HTERT RPE-1 (cell line): ENCODE results near the gene AADAC.
"Not testable (repeated sequence)": the region's sequence is repeated elsewhere in the genome, so short reads cannot be mapped to it uniquely, and the experiment has no call there.

ENCODE experiments used
- in situ Hi-C: fragments of 300-500 bp; cut with MboI; formaldehyde crosslinking; loops from 4 replicates; pipeline ENCODE4 v1.14.3; 2020; ENCODE audit warnings: low sequenced_read_pairs

Gene AADAC

GRCh38 chr3:151852074-151852811, 38.3 kb downstream of the AADAC start:
- in situ Hi-C loops = no loop called here

GRCh38 chr3:151856118-151856517, 42.2 kb downstream of the AADAC start:
- in situ Hi-C loops = no loop called here

- in situ Hi-C loops = no loop called here
These were observed 42.7 kb downstream of the AADAC start for GRCh38 chr3:151856641-151857040.

- in situ Hi-C loops = no loop called here
These were observed 45.3 kb downstream of the AADAC start for GRCh38 chr3:151859233-151859673.

- in situ Hi-C loops = no loop called here
These were observed 46.0 kb downstream of the AADAC start for GRCh38 chr3:151859905-151860304.

- in situ Hi-C loops = no loop called here
These were observed 49.7 kb downstream of the AADAC start for GRCh38 chr3:151863611-151864010.

- in situ Hi-C loops = no loop called here
These were observed 50.6 kb downstream of the AADAC start for GRCh38 chr3:151864423-151865101.

GRCh38 chr3:151866711-151867410, 52.9 kb downstream of the AADAC start:
- in situ Hi-C loops = no loop called here

GRCh38 chr3:151867666-151868065, 53.8 kb downstream of the AADAC start:
- in situ Hi-C loops = no loop called here

GRCh38 chr3:151869181-151869580, 55.3 kb downstream of the AADAC start:
- in situ Hi-C loops = no loop called here

- in situ Hi-C loops = no loop called here
These were observed 57.9 kb downstream of the AADAC start for GRCh38 chr3:151871639-151872468.

- in situ Hi-C loops = no loop called here
These were observed 59.5 kb downstream of the AADAC start, which contains the start of gene SUCNR1 for GRCh38 chr3:151873398-151873797. Gene SUCNR1 (plus strand): TSS chr3:151873643. CDS start chr3:151879893, 6,250 bp downstream.

GRCh38 chr3:151874079-151874478, 60.2 kb downstream of the AADAC start:
- in situ Hi-C loops = not testable (repeated sequence)

GRCh38 chr3:151875759-151876158, 61.8 kb downstream of the AADAC start:
- in situ Hi-C loops = no loop called here

- in situ Hi-C loops = no loop called here
These were observed 63.4 kb downstream of the AADAC start for GRCh38 chr3:151877269-151877668.
